HG03354 (cell line): ENCODE data around the gene CMIP.
A peak's percentile ranks its signal among the peaks of the same experiment; 100 is the strongest.

Experiments used
- ATAC-seq: cut with Tn5 transposase; IDR thresholded peaks from one replicate; pipeline ENCODE4 v1.9.1; 2021; ENCODE audit warnings: mild to moderate bottlenecking; ENCODE audit not compliant: unreplicated experiment, poor library complexity, severe bottlenecking

The CMIP gene

DNA sequence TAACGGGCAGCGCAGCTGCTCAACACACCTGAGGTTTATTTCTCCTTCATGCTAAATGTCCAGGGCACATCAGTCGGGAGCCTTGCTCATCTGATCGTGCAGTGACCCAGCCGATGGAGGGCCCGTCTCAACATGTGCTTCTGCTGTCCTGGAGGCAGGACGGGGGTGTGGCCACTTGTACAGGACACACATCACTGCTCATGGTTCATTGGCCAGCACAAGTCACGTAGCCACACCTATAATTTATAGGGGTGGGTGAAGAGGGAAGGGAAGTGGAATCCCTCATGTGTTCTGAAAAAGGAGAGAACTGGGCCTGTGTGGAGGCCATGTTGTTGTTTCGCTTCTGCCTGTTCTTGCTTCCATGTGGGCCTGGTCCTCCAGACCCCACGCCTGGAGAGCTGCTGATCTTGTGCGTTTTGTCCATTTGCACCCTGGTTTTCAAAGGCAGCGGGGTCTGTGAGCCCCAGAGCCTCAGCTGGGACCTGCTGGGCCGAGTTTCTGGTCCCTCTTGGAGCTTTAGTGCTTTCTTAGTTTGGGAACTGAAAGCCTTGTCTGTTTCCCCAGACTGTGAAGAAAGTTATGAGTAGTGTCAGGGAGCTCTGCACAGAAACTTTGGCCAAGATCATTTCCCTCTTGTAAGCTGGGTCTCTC, 60.5 kb downstream of the CMIP start:
- ATAC-seq: peak; percentile 69

GRCh38 chr16:81509404-81509803, 64.8 kb downstream of the CMIP start:
- no peak for ATAC-seq

- ATAC-seq: no peak
Measured at GRCh38 chr16:81510016-81510415, 65.4 kb downstream of the CMIP start.

DNA sequence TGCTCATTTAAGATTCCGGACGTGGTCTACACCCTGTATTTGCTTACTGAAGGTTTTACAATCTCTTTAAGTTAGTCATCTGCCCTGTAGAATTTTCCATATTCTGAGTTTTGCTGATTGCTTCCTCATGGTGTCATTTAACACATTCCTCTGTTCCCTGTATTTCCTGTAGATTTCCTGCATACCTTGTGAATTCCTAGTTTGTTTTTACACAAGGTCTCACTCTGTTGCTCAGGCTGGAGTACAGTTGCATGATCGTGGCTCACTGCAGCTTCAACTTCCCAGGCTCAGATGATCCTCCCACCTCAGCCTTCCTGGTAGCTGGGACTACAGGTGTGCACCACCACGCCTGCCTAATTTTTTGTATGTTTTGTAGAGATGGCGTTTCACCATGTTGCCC, 66.8 kb downstream of the CMIP start:
- ATAC-seq: no peak

- ATAC-seq: peak; percentile 53
Measured at GRCh38 chr16:81513204-81514040, 68.8 kb downstream of the CMIP start.

DNA sequence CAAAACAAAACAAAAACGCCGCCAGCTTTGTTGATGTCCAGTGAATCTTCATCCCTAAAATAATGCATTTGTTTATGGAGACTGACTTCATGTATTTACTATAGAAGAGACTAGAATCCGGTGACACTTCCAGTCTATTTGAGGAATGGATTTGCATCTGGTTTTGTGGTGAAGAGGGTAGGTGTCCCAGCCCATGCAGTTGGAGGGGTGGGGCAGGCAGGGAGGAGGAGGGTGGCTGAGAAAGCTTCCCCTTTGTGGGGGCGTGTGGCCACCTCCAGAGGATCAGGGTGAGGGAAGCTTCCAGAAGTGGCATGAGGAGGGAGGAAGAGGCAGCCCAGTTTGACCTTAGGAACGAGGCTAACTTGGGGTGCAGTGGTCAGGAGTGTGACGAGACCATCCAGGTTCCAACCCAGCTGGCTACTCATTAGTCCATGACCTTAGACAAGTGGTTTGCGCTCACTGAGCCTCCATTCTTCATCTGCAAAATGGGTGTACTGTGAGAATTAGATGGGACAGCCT, 69.5 kb downstream of the CMIP start:
- ATAC-seq: peak; percentile 77

DNA sequence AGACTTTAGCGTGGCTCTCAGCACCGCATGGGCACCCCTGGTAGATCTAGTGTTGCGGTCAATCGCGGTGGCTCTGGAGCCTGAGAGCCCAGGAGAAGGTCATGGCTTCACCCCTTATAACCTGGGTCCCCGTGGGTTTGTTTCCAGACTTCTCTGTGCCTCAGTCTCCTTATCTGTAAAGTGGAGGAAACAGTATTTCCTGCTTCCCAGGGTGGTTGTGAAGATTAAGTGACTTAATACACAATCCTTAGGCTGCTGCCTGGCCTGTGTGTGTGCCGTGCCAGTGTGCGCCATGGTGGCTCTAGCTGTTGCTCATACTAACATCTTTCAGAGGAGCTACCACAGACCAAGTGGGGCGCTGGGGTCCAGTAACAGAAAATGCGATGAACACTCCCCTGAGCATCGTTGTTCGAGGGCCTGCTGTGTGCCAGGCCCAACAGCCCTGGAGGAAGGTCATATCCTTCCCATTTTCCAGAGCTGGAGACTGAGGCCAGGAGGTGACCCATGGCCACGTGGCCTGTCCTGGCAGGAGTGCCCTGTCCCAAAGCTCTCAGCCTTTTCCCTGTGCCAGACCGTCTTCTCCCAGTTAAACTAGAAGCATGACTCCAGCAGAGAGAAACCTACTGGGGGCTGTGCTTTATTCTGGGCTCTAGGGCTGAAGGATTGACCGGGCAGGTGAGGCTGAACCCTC, 70.1 kb downstream of the CMIP start:
- no peak for ATAC-seq

GRCh38 chr16:81515281-81515680, 70.7 kb downstream of the CMIP start:
- no peak for ATAC-seq

DNA sequence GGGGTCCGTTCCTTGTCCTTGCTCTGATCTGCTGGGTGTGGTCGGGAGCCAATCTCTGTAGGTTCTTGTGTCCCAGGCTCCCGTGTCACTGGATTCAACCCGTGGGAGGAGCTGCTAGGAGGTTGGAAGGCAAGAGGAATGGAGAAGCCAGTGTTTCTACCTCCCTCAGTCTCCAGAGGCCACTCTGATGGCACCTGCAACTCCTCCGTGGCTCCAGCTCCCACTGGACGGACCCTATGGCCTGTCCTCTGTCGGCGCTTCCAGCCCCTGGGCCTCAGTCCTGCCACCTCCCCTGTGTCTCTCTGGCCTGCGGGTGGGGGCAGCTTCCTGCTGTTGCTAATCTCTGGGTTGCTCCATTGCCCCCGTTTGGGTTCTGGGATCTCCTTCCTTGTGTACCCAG, 71.1 kb downstream of the CMIP start:
- no peak for ATAC-seq

DNA sequence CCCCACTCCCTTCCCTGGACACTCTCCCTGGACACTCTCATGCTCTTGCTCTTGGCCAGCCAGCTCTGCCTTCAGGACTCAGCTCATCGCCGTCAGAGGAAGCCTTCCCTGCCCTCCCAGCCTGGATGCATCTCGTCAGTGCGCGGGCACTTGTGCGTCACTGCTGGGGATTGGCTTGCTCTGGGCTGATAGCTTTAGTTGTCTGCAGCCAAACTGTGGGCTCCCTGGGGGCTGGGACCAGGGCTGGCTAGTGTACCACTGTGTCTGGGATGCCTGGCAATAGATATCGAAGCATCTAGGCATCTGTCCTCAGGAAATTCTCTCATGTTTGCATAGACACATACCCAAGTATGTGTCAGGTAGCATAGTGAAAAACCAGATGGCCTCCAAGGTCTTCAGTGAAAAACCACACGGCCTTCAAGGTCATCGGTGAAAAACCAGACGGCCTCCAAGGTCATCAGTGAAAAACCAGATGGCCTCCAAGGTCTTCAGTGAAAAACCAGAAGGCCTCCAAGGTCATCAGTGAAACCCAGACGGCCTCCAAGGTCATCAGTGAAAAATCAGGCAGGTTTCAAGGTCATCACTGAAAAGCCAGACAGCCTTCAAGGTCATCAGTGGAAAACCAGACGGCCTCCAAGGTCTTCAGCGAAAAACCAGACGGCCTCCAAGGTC, 72.0 kb downstream of the CMIP start:
- ATAC-seq: no peak

DNA sequence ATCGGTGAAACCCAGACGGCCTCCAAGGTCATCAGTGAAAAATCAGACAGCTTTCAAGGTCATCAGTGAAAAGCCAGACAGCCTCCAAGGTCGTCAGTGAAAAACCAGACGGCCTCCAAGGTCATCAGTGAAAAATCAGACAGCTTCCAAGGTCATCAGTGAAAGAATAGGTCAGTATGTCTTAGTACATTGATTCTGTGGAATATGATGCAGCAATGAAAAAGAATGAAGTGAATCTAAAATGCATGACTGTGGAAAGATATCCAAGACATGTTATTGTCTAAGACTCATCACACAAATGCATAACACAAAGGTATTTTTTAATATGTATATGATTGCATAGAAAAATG, 72.5 kb downstream of the CMIP start:
- ATAC-seq: no peak

- ATAC-seq: no peak
Measured at GRCh38 chr16:81517629-81518438, 73.2 kb downstream of the CMIP start.

DNA sequence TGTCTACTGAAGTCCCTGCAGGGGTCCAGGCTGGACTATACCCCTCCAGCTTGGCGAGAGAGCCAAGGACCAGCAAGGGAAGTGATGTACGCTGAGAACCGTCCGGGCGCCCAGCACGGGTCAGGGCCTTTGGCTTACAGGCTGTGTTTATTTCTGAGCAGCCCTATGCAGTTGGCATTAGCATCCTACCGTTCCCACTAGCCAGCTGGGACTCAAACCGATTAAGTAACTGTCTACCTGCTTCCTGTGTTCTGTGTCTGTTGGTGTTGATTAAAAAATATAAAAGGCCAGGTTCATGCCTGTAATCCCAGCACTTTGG, 73.8 kb downstream of the CMIP start:
- ATAC-seq: no peak

DNA sequence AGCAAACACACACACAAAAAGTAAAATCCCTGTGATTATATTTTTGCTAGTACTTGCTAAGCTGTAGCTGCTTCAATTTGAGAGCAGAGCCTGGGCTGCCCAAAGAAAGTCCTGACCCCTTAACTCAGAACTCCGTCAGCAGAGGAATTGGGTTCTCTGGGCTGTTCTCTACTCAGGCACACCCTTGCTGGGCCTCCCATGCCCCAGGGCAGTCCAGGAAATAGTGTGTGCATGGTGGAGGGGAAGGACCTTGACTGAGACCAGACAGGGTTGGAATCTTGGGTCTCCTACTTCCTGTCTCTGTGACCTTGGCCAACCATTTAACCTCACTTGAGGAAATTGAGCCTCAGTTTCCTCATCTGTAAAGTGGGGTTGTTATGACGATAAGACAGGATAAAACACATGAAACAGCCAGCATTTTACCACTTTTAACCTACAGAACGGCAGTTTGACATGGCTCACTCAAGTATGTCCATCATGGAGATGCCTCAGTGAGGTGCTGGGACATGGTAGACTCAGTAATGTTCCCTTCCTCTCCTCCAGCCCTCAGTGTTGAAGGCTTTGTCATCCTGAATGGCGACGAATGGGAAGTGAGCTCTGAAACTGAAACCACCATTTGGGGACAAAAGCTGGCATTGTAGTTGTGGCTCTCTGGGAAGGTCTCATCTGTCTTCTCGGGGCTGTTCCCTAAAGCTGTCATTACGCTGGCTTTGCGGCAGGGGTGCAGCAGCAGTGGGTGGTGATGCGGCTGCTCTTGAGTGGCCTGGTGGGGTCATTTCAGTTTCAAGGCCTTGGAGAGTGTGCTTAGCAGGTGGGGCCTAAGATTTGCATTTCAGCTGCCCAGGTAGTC, 74.9 kb downstream of the CMIP start:
- ATAC-seq: no peak

- ATAC-seq: no peak
Measured at GRCh38 chr16:81520151-81520470, 75.5 kb downstream of the CMIP start.

DNA sequence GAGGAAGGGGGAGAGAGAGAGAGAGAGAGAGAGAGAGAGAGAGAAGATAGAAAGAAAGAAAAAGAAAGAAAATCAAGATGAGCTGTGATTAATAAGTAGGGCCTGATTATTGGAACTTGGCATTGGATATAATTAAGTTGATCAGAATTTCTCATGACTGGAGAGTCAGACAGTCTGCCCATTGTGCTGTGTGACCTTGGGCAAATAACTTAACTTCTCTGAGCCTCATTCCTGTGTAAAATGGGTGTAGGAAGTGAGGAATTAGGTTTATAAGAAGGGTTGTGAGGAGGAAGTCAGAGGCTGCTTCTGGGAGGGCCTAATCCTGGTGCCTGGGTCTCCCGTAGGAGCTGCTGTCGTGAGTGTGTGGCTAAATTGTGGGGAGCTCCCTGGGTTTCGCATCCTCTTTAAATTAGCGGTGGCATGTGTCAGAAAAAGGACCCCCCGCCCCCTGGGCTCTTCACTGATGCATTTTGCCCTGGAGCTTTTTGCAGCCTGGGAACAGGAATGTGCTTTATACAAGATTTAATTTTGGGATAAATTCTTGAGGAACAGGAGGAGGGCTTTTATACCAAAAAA, 76.0 kb downstream of the CMIP start:
- no peak for ATAC-seq

DNA sequence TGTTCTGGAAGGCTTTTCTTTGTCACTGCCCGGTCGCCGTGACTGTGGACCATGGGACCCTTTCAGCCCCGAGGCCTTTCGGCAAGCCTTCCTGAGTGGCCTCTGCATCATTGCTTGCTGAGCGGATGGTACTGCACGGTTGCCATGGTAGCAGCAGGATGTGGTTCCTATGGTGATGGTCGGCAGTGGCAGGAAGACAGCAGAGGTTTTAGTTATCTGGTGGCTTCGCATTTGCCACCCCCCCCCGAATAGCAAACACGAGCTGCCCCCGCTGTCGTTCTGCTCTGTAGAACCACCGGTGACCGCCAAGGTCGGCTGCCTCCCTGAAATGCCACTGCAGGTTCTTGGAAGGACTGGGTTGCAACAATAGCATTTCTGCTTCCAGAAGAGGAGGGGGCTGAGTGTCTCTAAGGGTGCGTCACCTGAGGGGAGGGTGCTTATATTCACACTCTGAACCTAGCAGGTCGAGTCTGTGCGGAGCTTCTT, 76.6 kb downstream of the CMIP start:
- peak; percentile 81 for ATAC-seq

- no peak for ATAC-seq
Measured at GRCh38 chr16:81522108-81522701, 77.6 kb downstream of the CMIP start.
